ENCODE measurements around the gene TOR1AIP1. TPM values are rescaled to one million over a fixed set of nuclear protein-coding genes. Genes with fewer than 3 reads are reported as not detected.
A peak's percentile ranks its signal among the peaks of the same experiment; 100 is the strongest.
"Not testable (repeated sequence)": the region's sequence is repeated elsewhere in the genome, so short reads cannot be mapped to it uniquely, and the experiment has no call there.

TOR1AIP1 gene, protein sequence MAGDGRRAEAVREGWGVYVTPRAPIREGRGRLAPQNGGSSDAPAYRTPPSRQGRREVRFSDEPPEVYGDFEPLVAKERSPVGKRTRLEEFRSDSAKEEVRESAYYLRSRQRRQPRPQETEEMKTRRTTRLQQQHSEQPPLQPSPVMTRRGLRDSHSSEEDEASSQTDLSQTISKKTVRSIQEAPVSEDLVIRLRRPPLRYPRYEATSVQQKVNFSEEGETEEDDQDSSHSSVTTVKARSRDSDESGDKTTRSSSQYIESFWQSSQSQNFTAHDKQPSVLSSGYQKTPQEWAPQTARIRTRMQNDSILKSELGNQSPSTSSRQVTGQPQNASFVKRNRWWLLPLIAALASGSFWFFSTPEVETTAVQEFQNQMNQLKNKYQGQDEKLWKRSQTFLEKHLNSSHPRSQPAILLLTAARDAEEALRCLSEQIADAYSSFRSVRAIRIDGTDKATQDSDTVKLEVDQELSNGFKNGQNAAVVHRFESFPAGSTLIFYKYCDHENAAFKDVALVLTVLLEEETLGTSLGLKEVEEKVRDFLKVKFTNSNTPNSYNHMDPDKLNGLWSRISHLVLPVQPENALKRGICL
- 20.4 and 23.8 TPM in 2 replicates for total RNA-seq (2014; rRNA removed; shearing (Covaris generic); ENCODE audit: low replicate concordance)

DNA sequence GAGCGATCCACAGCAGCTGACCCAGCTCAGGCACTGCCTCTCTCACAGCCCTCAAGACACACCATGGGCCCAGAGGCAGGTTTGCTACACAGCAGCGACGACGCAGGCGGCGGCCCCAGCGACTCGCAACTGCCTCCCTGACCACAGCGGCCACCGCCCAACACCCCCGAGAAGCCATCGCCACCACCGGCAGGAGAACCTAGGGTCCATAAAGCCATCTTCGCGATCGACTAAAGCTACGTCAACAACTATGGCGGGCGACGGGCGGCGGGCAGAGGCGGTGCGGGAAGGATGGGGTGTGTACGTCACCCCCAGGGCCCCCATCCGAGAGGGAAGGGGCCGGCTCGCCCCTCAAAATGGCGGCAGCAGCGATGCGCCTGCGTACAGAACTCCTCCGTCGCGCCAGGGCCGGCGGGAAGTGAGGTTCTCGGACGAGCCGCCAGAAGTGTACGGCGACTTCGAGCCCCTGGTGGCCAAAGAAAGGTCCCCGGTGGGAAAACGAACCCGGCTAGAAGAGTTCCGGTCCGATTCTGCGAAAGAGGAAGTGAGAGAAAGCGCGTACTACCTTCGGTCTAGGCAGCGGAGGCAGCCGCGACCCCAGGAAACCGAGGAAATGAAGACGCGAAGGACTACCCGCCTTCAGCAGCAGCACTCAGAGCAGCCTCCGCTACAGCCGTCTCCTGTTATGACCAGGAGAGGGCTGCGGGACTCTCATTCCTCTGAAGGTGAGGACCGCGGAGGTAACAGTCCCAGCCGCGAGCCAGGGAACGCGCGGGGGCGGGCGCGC lies at the start of gene TOR1AIP1:
Gene TOR1AIP1, plus strand, starts transcription at position 33 of the 787 bp plus-strand sequence. Its CDS starts 218 bp downstream, at position 251.
- Histone ChIP-seq H3K36me3 (peaks cover 35% of the 10 kb centered on the region), H3K9me3 (no peaks in the 10 kb centered on the region), H3K4me3 (peak within 1 kb of the TSS; percentile 96), H3K27me3 (no peaks in the 10 kb centered on the region)
- DNase-seq: peak; percentile 99

DNA sequence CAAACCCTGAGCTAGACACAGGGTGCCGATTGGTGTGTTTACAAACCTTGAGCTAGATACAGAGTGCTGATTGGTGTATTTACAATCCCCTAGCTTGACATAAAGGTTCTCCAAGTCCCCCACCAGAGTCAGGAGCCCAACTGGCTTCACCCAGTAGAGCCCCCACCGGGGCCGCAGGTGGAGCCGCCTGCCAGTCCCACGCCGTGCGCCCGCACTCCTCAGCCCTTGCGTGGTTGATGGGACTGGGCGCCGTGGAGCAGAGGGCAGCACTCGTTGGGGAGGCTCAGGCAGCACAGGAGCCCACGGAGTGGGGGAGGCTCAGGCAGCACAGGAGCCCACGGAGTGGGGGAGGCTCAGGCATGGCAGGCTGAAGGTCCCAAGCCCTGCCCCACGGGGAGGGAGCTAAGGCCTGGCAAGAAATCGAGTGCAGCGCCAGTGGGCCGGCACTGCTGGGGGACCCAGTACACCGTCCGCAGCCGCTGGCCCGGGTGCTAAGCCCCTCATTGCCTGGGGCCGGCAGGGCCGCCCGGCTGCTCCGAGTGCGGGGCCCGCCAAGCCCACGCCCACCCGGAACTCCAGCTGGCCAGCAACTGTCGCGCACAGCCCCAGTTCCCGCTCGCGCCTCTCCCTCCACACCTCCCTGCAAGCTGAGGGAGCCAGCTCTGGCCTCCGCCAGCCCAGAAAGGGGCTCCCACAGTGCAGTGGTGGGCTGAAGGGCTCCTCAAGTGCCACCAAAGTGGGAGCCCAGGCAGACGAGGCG lies 45.2 kb upstream of the TOR1AIP1 start:
- not testable (repeated sequence) for H3K4me3 ChIP-seq, H3K9me3 ChIP-seq, H3K36me3 ChIP-seq, H3K27me3 ChIP-seq, DNase-seq

DNA sequence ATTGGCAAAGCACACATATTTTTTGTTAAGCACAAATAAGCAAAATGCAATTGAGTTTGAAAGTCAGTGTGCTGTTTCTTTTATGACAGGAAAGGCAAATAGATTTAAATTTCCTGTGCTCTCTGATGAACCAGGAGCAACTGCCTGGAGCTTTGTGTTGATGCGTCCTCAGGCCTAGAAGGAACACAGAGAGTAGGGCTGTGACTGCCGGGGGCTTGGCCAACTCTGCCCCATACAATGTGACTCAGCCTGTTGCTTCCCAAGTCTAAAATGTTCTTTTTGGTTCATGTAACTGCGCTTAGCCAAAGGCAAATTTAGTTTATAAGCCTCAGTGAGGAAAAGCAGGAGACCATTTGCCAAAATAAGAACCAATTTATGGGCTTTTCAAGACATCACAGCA lies 42.0 kb upstream of the TOR1AIP1 start:
- no peak for DNase-seq
- H3K9me3 ChIP-seq: no peaks in the 10 kb centered on the region
- H3K27me3 ChIP-seq: no peaks in the 10 kb centered on the region
- peaks cover 31% of the 10 kb centered on the region for H3K36me3 ChIP-seq
- no peak overlapping the region for H3K4me3 ChIP-seq

DNA sequence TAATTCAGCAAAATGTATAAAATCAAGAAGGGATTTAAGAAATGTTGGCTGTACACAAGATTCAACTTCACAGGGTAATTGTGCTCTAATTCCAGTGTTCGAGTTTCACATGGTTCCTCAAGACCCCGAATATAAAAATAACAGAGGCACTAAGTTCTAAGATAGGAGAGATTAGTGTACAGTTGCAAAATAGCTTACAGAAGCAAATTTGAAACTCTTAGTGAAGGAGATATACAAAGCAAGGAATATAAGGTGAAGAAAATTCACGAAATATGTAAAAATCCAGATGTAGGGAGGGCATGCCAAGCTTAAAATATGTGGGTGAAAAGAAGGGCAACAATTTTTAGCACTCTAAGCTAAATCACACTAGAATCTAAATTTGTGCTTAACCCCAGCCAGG lies 33.9 kb upstream of the TOR1AIP1 start:
- no peak for DNase-seq
- H3K4me3 ChIP-seq: no peak overlapping the region
- no peaks in the 10 kb centered on the region for H3K9me3 ChIP-seq
- H3K27me3 ChIP-seq: no peaks in the 10 kb centered on the region
- peaks cover 80% of the 10 kb centered on the region for H3K36me3 ChIP-seq

DNA sequence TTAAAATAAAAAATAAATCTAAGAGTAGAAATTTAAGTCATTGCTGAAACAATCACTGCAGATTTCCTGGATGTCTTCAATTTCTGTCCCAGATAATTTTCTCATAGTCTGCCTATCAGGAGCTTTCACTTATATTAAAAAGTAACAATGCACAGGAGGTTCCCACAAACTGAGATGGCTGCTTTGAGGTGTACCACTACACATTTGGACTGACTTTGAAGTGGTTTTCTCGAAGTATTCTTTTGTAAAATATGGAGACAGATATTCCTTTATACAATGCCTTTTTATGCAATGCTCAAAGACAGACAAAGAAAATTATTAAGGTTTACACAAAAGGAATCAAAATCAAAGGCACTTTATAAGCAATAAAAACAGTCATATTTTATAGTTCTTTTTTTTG lies 29.0 kb upstream of the TOR1AIP1 start:
- Histone ChIP-seq H3K36me3 (peaks cover 70% of the 10 kb centered on the region), H3K27me3 (no peaks in the 10 kb centered on the region), H3K9me3 (no peaks in the 10 kb centered on the region), H3K4me3 (no peak overlapping the region)
- DNase-seq: no peak

DNA sequence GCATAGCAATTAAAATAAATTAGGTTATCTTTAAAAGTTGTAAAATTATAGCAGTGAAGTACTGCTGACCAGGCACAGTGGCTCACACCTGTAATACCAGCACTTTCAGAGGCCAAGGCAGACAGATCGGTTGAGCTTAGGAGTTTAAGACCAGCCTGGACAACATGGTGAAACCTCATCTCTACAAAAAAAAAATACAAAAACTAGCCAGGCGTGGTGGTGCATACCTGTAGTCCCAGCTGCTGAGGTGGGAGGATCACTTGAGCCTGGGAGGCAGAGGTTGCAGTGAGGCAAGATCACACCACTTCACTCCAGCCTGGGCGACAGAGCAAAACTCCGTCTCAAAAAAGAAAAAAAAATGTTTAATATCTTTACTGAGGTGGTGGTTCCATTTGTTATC lies 26.3 kb upstream of the TOR1AIP1 start:
- H3K27me3 ChIP-seq: not testable (repeated sequence)

DNA sequence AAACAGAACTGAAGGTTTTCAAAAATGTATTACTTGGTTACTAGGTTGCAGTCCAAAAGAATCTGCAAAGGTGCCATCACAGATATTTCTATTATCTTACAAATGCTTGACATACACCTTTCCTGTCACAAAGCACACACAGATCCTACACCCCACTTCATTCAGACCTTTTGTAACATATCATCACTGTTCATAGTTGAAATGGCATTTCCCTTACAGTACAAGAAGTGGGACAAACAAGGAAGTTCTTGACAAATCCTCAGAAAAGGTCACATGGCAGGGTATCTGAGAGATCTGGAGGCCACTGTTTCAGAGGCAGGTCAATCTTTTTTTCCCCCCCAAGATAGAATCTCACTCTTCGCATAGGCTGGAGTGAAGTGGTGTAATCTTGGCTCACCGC lies 25.8 kb upstream of the TOR1AIP1 start:
- Histone ChIP-seq H3K4me3 (no peak overlapping the region), H3K27me3 (no peaks in the 10 kb centered on the region), H3K9me3 (no peaks in the 10 kb centered on the region), H3K36me3 (peaks cover 65% of the 10 kb centered on the region)
- DNase-seq: no peak

More for the DNA sequence above, 26.3 kb upstream of the TOR1AIP1 start:
- DNase-seq, H3K4me3 ChIP-seq, H3K9me3 ChIP-seq: not testable (repeated sequence)
- peaks cover 65% of the 10 kb centered on the region for H3K36me3 ChIP-seq

DNA sequence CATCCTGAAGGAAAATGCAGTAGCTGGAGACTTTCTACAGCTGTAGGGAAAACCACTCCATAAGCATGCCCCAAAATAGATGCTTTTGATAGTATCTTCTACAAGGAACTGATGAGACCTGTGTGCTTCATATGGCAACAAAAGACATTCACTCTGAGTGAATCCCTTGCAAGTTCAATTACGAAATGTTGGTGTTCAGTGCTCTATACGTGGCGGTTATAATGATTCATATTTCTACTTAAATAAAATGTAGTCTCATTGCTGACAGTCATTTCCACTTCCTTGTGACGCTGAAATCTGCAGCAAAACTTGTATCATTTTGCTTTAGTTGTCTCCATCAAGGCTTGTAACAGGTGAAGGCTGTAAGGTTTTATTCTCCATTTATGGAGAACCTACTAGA lies 25.1 kb upstream of the TOR1AIP1 start:
- DNase-seq: no peak
- no peaks in the 10 kb centered on the region for H3K27me3 ChIP-seq
- H3K9me3 ChIP-seq: no peaks in the 10 kb centered on the region
- peaks cover 66% of the 10 kb centered on the region for H3K36me3 ChIP-seq
- H3K4me3 ChIP-seq: no peak overlapping the region

DNA sequence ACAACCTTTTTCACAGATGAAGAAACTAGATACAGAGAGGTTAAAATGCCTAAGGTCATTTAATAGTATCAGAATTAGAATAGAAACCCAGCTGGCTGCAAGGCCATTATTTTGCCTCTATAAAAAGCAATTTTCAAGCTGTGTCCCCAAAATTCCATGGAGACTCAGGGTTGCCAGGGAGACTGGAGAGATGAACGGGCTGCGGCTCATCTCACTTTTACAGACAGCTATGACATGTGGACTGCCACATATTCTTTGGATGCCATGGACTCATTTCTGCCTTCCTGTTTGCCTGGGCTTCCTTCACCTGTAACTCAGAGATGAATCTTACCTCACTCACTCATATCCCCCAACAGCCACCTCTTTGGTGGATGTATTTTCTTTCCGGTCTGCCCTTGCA lies 21.4 kb upstream of the TOR1AIP1 start:
- no peak for DNase-seq
- no peaks in the 10 kb centered on the region for H3K9me3 ChIP-seq
- H3K4me3 ChIP-seq: no peak overlapping the region
- H3K36me3 ChIP-seq: peaks cover 74% of the 10 kb centered on the region
- no peaks in the 10 kb centered on the region for H3K27me3 ChIP-seq

DNA sequence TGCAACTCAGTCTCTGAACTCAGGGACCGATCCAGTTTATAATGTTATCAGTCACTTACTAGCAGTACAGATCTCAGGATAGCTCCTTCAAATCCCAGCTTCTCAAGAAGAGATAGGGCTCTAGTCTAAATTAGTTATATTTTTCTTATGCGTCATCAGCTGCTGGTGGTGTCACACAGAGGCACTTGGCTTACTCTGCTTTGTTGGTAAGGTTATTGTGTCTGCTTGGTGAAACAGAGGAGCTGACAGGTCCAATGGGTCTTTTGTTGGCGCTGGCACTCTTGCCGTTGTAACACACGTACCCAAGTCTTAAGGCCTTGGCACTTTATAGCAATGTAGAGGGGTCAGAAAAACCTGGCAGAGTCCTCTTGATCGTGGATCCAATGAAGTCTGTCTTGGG lies 16.7 kb upstream of the TOR1AIP1 start:
- no peaks in the 10 kb centered on the region for H3K9me3 ChIP-seq
- peaks cover 86% of the 10 kb centered on the region for H3K36me3 ChIP-seq

DNA sequence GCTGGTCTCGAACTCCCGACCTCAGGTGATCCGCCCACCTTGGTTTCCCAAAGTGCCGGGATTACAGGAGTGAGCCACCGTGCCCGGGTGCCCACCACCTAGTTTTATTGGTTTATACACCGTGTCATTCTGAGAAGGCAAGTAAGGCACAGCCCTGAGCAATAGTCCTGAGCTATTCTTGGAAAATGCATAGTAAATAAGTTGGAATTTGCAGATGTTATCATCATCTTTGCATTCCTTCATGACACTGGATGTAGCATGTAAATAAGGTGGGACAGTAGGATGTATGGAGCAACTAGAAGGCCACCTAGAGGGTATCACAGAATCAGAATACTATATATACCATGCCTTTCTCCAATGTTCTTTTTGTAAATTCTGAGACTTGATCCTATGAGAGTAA lies 15.5 kb upstream of the TOR1AIP1 start:
- Histone ChIP-seq H3K36me3 (peaks cover 85% of the 10 kb centered on the region), H3K9me3 (no peaks in the 10 kb centered on the region), H3K4me3 (no peak overlapping the region), H3K27me3 (no peaks in the 10 kb centered on the region)
- no peak for DNase-seq

More for the DNA sequence above, 16.7 kb upstream of the TOR1AIP1 start:
- Histone ChIP-seq H3K27me3 (no peaks in the 10 kb centered on the region), H3K4me3 (no peak overlapping the region)
- no peak for DNase-seq

DNA sequence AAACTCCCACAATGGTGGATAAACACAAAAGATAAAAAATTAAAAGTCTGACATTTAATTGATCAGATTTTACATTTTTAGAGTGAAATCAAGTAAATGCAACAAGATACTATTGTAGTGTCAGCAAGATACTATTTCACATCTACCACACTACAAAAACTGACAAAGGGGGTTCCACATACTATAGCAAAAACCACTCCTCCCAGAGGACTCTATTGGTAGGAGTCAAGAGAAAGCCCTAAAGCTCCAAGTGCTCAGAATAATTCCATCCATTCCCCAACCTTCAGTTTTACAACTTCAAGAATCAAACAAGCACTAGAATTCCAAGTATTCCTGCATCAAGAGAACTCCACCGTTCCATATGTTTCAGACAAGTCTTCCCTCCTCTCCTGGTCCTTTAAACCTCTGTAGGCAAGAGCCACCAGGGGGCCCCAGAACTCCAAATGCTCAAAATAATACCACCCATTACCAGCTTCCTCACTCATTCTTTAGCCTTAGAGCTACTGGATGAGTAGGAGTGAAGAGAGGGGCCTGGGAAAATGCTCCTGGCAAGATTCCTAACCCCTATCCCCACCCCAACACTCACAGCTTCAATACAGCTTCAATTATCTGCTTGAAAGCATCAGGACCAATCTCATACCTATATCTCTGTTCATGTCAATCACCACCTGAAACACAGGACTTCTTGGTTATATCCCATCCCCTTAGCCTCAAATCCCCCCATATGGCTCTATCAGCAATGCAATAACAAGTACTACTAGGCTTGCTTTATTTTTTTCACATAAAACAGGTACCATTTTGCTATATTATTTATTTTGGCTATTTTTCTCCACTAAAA lies 14.4 kb upstream of the TOR1AIP1 start:
- Histone ChIP-seq H3K9me3 (no peaks in the 10 kb centered on the region), H3K27me3 (no peaks in the 10 kb centered on the region), H3K4me3 (no peak overlapping the region), H3K36me3 (peaks cover 81% of the 10 kb centered on the region)
- DNase-seq: peak; percentile 40

DNA sequence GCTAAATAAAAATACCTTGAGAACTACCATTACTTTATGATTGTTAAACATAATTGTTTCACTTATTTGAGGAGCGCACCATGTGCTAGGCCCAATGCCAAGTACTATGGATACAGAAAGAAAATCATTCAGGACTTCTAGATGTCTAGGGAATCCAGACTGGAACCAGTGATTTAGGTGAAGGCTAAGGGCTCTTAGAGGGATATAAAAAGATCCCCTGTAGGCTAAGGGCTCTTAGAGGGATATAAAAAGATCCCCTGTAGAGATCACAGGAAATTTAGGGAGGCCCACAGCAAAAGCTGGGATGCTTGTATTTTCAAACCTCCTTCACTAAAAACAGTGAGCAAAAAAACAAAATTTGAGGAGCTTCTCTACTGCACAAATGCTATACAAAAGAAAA lies 11.2 kb upstream of the TOR1AIP1 start:
- no peak for DNase-seq
- Histone ChIP-seq H3K9me3 (no peaks in the 10 kb centered on the region), H3K36me3 (peaks cover 87% of the 10 kb centered on the region), H3K27me3 (no peaks in the 10 kb centered on the region), H3K4me3 (no peak overlapping the region)

DNA sequence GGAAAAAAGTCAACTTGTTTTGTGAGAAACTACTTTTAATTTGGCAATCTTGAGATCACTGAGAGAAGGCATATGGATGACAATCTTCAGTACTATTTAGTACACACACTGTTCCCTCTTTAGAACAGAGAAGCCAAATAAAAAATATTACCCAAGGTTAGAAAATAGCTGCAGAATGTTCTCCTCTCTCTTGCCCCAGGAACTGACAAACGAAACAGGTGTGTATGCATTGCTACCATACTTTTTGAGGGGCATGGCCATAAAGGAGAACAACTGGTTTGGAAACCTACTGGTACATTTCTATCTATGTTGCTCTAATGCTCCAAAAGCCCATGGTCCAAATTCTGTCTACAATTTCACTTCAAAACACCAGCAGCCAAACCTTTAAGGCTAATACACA lies 10.1 kb upstream of the TOR1AIP1 start:
- Histone ChIP-seq H3K9me3 (no peaks in the 10 kb centered on the region), H3K4me3 (no peak overlapping the region), H3K36me3 (peaks cover 82% of the 10 kb centered on the region), H3K27me3 (no peaks in the 10 kb centered on the region)
- no peak for DNase-seq

DNA sequence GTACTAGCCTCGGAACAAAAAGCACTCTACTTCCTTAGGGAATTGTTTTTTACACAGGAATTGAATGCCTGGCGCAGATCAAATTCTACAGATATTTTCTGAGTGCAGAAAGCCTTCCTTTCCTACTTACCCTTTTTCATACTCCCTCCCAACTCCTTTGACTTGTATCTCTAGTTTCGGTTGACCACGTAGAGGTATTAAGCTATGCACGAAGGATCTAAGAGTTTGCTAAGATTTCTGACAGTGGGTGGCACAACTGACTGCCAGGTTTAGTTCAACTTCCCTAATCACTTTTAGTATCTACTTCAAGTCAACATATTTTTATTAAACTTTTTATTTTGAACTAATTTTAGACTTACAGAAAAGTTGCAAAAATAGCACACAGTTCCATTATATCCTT lies 9.5 kb upstream of the TOR1AIP1 start:
- Histone ChIP-seq H3K4me3 (no peak overlapping the region), H3K36me3 (peaks cover 76% of the 10 kb centered on the region)

DNA sequence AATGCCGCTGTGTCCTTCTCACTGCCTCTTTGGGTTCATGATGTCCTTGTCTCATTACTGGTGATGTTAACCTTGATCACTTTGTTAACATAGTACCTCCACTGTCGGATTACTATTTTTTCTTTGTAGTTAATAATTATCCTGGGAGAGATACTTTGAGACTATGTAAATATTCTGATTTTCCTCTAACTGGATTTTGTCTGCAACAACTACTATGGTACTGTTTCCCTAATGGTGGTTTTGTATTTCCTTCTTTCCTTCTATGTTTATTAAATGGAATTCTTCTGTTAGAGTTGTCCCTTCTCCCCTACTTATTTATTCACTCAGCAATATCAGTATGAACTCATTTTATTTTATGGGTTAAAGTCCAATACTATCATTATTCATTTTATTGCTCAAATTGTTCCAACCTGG lies 8.6 kb upstream of the TOR1AIP1 start:
- Histone ChIP-seq H3K27me3 (no peaks in the 10 kb centered on the region), H3K4me3 (no peak overlapping the region), H3K9me3 (no peaks in the 10 kb centered on the region), H3K36me3 (peaks cover 68% of the 10 kb centered on the region)
- no peak for DNase-seq

More for the DNA sequence above, 9.5 kb upstream of the TOR1AIP1 start:
- DNase-seq: no peak
- Histone ChIP-seq H3K27me3 (no peaks in the 10 kb centered on the region), H3K9me3 (no peaks in the 10 kb centered on the region)
